K562 (cell line): ENCODE data around the gene KRTAP12-2. TPM values are rescaled to one million over a fixed set of nuclear protein-coding genes. Genes with fewer than 3 reads are reported as not detected.

Source experiments
- ATAC-seq: fragments of 200-7000 bp; cut with Tn5 transposase; 3 replicates; pipeline ENCODE4 v1.9.1; 2020; ENCODE audit warnings: moderate library complexity
- BruUV-seq: library from RNA; stranded (reverse); fragments of 400-500 nt; replicated peaks from 2 replicates; lab custom pipeline; 2021; lab: Mats Ljungman, UMichigan
- CTCF ChIA-PET: fragments of 300-600 bp; formaldehyde crosslinking; extraction: SDS; loops from one replicate; lab custom pipeline; 2021; ENCODE audit warnings: low intra/inter-chr PET ratio; lab: Yijun Ruan, JAX
- POLR2A ChIA-PET: fragments of 300-600, 350-650 bp; sonication (Branson Sonifier 250); formaldehyde crosslinking; extraction: SDS; loops from one replicate; lab custom pipeline; 2021; ENCODE audit warnings: antibody characterized with exemption, inconsistent platforms; lab: Yijun Ruan, JAX
- DNase-seq, 4 experiments: peaks; one replicate each; pipeline versions ENCODE4 v3.0.0 to v3.0.0-alpha.2; 2011 to 2018; ENCODE audit warnings: low spot score in 3 of 4, mixed read lengths in 3 of 4; ENCODE audit errors: extremely low read depth in 1 of 4
- FAIRE-seq: peaks from 2 replicates; lab custom pipeline; 2011; peaks lifted over from hg19 to GRCh38; lab: Jason Lieb, UNC
- H2AFZ ChIP-seq: 2 replicates; pipeline ENCODE4 v1.6.0; 2011; ENCODE audit warnings: low read depth, low read length, control low read depth, inconsistent platforms
- H3K27ac ChIP-seq: fragments of 200-600 bp; 3 replicates; pipeline ENCODE4 v1.8.0; 2011; ENCODE audit warnings: low read depth, mild to moderate bottlenecking, control low read depth, inconsistent platforms, low read length, moderate library complexity, mixed read lengths; ENCODE audit errors: extremely low read depth
- H3K27me3 ChIP-seq, 2 experiments: fragments of 300-600 bp in 1 of 2; 2 replicates in 1 of 2; 3 replicates in 1 of 2; pipeline versions ENCODE4 v1.6.0 to v1.8.0; 2011; ENCODE audit warnings: inconsistent platforms in 2 of 2, low read length in 2 of 2, mild to moderate bottlenecking in 1 of 2, mixed read lengths in 1 of 2, moderate library complexity in 1 of 2; ENCODE audit not compliant: control insufficient read depth in 2 of 2, insufficient read depth in 2 of 2
- H3K36me3 ChIP-seq: fragments of 300-600 bp; 3 replicates; pipeline ENCODE4 v1.8.0; 2011; ENCODE audit warnings: mild to moderate bottlenecking, low read length, inconsistent platforms; ENCODE audit not compliant: control insufficient read depth, insufficient read depth
- H3K4me1 ChIP-seq, 2 experiments: fragments of 200-600 bp in 1 of 2; replicated peaks in 1 of 2; 2 replicates in 1 of 2; 3 replicates in 1 of 2; pipeline versions ENCODE4 v1.5.1 to v1.8.0; 2011; ENCODE audit warnings: inconsistent platforms in 2 of 2, low read length in 2 of 2, mild to moderate bottlenecking in 1 of 2, mixed read lengths in 1 of 2, moderate library complexity in 1 of 2; ENCODE audit not compliant: control insufficient read depth in 2 of 2, insufficient read depth in 2 of 2
- H3K4me2 ChIP-seq: 2 replicates; pipeline ENCODE4 v1.6.1; 2011; ENCODE audit warnings: low read length, control low read depth, inconsistent platforms, mixed read lengths; ENCODE audit not compliant: insufficient read depth
- H3K4me3 ChIP-seq: fragments of 200-600 bp; sonication (generic), shearing (Covaris generic); 2 replicates; pipeline ENCODE4 v1.5.1; 2016; ENCODE audit warnings: control low read depth, inconsistent platforms
- H3K79me2 ChIP-seq: fragments of 200-600 bp; 3 replicates; pipeline ENCODE4 v1.8.0; 2011; ENCODE audit warnings: low read length, inconsistent platforms; ENCODE audit not compliant: control insufficient read depth, insufficient read depth
- H3K9ac ChIP-seq, 2 experiments: 2 replicates each; pipeline versions ENCODE4 v1.6.0 to v1.6.1; 2011; ENCODE audit warnings: low read depth in 2 of 2, low read length in 2 of 2, control low read depth in 1 of 2, inconsistent platforms in 1 of 2, mild to moderate bottlenecking in 1 of 2, mixed read lengths in 1 of 2; ENCODE audit not compliant: insufficient read depth in 1 of 2
- H3K9me1 ChIP-seq: one replicate; pipeline ENCODE4 v1.6.0; 2011; ENCODE audit warnings: inconsistent platforms, mild to moderate bottlenecking, low read length, moderate library complexity; ENCODE audit not compliant: control insufficient read depth, insufficient read depth
- H3K9me3 ChIP-seq: replicated peaks from 2 replicates; pipeline ENCODE4 v1.5.1; 2011; ENCODE audit warnings: low read depth, low read length, inconsistent platforms; ENCODE audit not compliant: control insufficient read depth, insufficient read depth
- H4K20me1 ChIP-seq: replicated peaks from 2 replicates; pipeline ENCODE4 v1.6.1; 2011; ENCODE audit warnings: low read length, inconsistent platforms, mixed read lengths; ENCODE audit not compliant: control insufficient read depth, insufficient read depth
- ARID2 ChIP-seq: fragments of 450-650 bp; IDR thresholded peaks from 2 replicates; pipeline ENCODE4 v1.6.1; 2017; ENCODE audit warnings: antibody characterized with exemption, mild to moderate bottlenecking
- CLOCK ChIP-seq: fragments of 250-450 bp; sonication (Bioruptor Pico); IDR thresholded peaks from 2 replicates; pipeline ENCODE4 v1.4.0; 2020; ENCODE audit warnings: mild to moderate bottlenecking, moderate library complexity, borderline replicate concordance
- CREB1 ChIP-seq, 2 experiments: sonication (generic) in 1 of 2; formaldehyde crosslinking in 1 of 2; IDR thresholded peaks; 2 replicates each; pipeline versions ENCODE4 v1.6.1 to v1.8.0; 2012 to 2022; ENCODE audit warnings: inconsistent platforms in 1 of 2, mild to moderate bottlenecking in 1 of 2, missing genetic modification reagents in 1 of 2, moderate library complexity in 1 of 2
- HCFC1 ChIP-seq: IDR thresholded peaks from 2 replicates; pipeline ENCODE4 v1.6.1; 2012; ENCODE audit warnings: low read depth, low read length, improper control_type of control experiment
- MED1 ChIP-seq: sonication (generic); formaldehyde crosslinking; IDR thresholded peaks from 2 replicates; pipeline ENCODE4 v1.8.1; 2023; ENCODE audit warnings: missing genetic modification reagents, borderline replicate concordance
- POLR2A ChIP-seq: fragments of 450-650 bp; conservative IDR thresholded peaks from 2 replicates; pipeline ENCODE4 v1.6.1; 2016
- POLR3A ChIP-seq: IDR thresholded peaks from 2 replicates; pipeline ENCODE4 v1.6.1; 2011; ENCODE audit warnings: borderline replicate concordance, mild to moderate bottlenecking, moderate library complexity; ENCODE audit not compliant: insufficient read length, insufficient read depth; ENCODE audit errors: extremely low read depth
- TBL1XR1 ChIP-seq, 2 experiments: IDR thresholded peaks; 2 replicates each; pipeline ENCODE4 v1.6.1; 2012; ENCODE audit warnings: improper control_type of control experiment in 2 of 2, low read length in 2 of 2, mild to moderate bottlenecking in 1 of 2
- TEAD4 ChIP-seq, 2 experiments: sonication (generic) in 1 of 2; formaldehyde crosslinking in 1 of 2; IDR thresholded peaks; 2 replicates each; pipeline versions ENCODE4 v1.6.1 to v1.8.0; 2012 to 2022; ENCODE audit warnings: borderline replicate concordance in 1 of 2, inconsistent platforms in 1 of 2, low read length in 1 of 2, mild to moderate bottlenecking in 1 of 2, missing genetic modification reagents in 1 of 2
- THRA ChIP-seq: fragments of 450-650 bp; IDR thresholded peaks from 2 replicates; pipeline ENCODE4 v1.6.1; 2017; ENCODE audit warnings: mild to moderate bottlenecking, moderate library complexity
- THRB ChIP-seq: fragments of 450-650 bp; formaldehyde crosslinking; conservative IDR thresholded peaks from 2 replicates; pipeline ENCODE4 v1.4.0; 2022; ENCODE audit warnings: mild to moderate bottlenecking, missing genetic modification characterization
- XRCC4 ChIP-seq: IDR thresholded peaks from one replicate; pipeline ENCODE4 v1.6.1; 2011; ENCODE audit not compliant: insufficient read depth, insufficient read length; ENCODE audit errors: extremely low read depth
- ZNF324 ChIP-seq: fragments of 250-450 bp; sonication (Bioruptor Pico); IDR thresholded peaks from 2 replicates; pipeline ENCODE4 v1.4.0; 2020; ENCODE audit warnings: mild to moderate bottlenecking
- ZNF436 ChIP-seq: fragments of 250-450, 450-650 bp; sonication (Bioruptor Pico); formaldehyde crosslinking; IDR thresholded peaks from 2 replicates; pipeline ENCODE4 v1.7.0; 2020; ENCODE audit warnings: mild to moderate bottlenecking
- WGBS: fragments of 100-300 bp; shearing (Covaris generic); methylation state at CpG from one replicate; pipeline ENCODE4 v1.1.6; 2016; ENCODE audit warnings: low coverage, mixed read lengths; ENCODE audit not compliant: insufficient coverage; ENCODE audit errors: missing lambda C conversion rate; 5-methylcytosine and 5-hydroxymethylcytosine counted together
- in situ Hi-C: fragments of 300-500 bp; cut with MboI; formaldehyde crosslinking; loops from 4 replicates; pipeline ENCODE4 v1.15.0; 2018; ENCODE audit warnings: inconsistent platforms, mixed read lengths
- intact Hi-C: fragments of 100-400 bp; cut with micrococcal nuclease; formaldehyde crosslinking; loops from 2 replicates; pipeline ENCODE4 v1.14.2; 2022
- polyA plus RNA-seq, 8 experiments: library from polyadenylated mRNA; depleted of rRNA in 4 of 8; stranded (reverse) in 5 of 8; unstranded in 3 of 8; fragments of >200 nt; fragmentation: Nextera tagmentation in 2 of 8; fragmentation: Illumina TruSeq in 1 of 8; extraction: Ambion mirVana in 2 of 8; extraction: Trizol in 1 of 8; gene quantifications; 2 replicates each; pipeline versions ENCODE4 v1.2.1 to v1.2.3, GENCODE V29; 2011 to 2014; ENCODE audit warnings: inconsistent platforms in 1 of 8, missing spikeins in 1 of 8
- total RNA-seq, 7 experiments: library from RNA; depleted of rRNA in 6 of 7; stranded (reverse); fragments of >200 nt in 6 of 7; fragmentation: Illumina TruSeq in 2 of 7; extraction: Trizol in 2 of 7; gene quantifications; 2 replicates each; pipeline versions ENCODE4 v1.2.1 to v1.2.3, GENCODE V29; 2011 to 2021; ENCODE audit warnings: low replicate concordance in 1 of 7

KRTAP12-2 gene
- total and polyA plus RNA-seq, 9 of the 15 experiments (the other 6 are each of a cell fraction or from before 2014, with no cell fraction given) = not detected

- Histone ChIP-seq H3K4me2 (no peak overlapping the region), H3K36me3 (no peaks in the 10 kb centered on the region), H3K79me2 (no peaks in the 10 kb centered on the region), H3K4me3 (no peak overlapping the region), H3K9me3 (no peaks in the 10 kb centered on the region), H3K27ac (no peak overlapping the region), H3K9ac (no peak overlapping the region), H3K9me1 (peaks cover 3% of the 10 kb centered on the region), H3K27me3 (peaks cover 41 to 77% of the 10 kb centered on the region in 2 experiments), H2AFZ (no peak overlapping the region), H4K20me1 (no peaks in the 10 kb centered on the region; the same call in 1 of the 2 replicates), H3K4me1 (peaks cover 0 to 14% of the 10 kb centered on the region in 2 experiments; a peak in 1 of 5 replicates)
- ChIA-PET CTCF (no interaction called here), POLR2A (no interaction called here)
- intact Hi-C loops = no loop called here
- under 1% methylated on average over 13 of the region's 13 CpGs for WGBS
- TF ChIP-seq MED1 (CRISPR knock-in tag) = no peak
- no peak for TF ChIP-seq XRCC4
- no peak for TF ChIP-seq THRB
- no peak for TF ChIP-seq TBL1XR1 (IDR thresholded peaks at IDR 0.05; ENCODE audit: low read length in 2 of 2)
- no peak for TF ChIP-seq POLR3A
- TF ChIP-seq CLOCK (CRISPR knock-in tag) = no peak
- no peak for TF ChIP-seq ZNF436 (CRISPR knock-in tag)
- no peak for TF ChIP-seq ARID2
- TF ChIP-seq HCFC1 = no peak
- TF ChIP-seq ZNF324 = no peak
- no peak for TF ChIP-seq TEAD4 (IDR thresholded peaks at IDR 0.05; ENCODE audit: low read length)
- no peak for TF ChIP-seq TEAD4 (CRISPR knock-in tag; IDR thresholded peaks at IDR 0.05; ENCODE audit: borderline replicate concordance)
- no peak for TF ChIP-seq THRA
- TF ChIP-seq POLR2A = no peak
- TF ChIP-seq CREB1 (IDR thresholded peaks at IDR 0.05) = no peak
- no peak for TF ChIP-seq CREB1 (CRISPR knock-in tag; IDR thresholded peaks at IDR 0.05)
- FAIRE-seq (no peak), ATAC-seq (no peak), DNase-seq (peak in 1 of 4 experiments; percentile 7)
- BruUV-seq = no TSS peak
- in situ Hi-C loops = no loop called here
Observed at GRCh38 chr21:44704636-44705001, 37.9 kb upstream of the KRTAP12-2 start.
